HCT116 (cell line): ENCODE measurements around the gene EPB41L4A. TPM values are rescaled to one million over a fixed set of nuclear protein-coding genes. Genes with fewer than 3 reads are reported as not detected.

ENCODE experiments used
- ATAC-seq: fragments of 200-7000 bp; cut with Tn5 transposase; 2 replicates; pipeline ENCODE4 v1.9.1; 2020; ENCODE audit warnings: mild to moderate bottlenecking, moderate library complexity
- BruUV-seq: library from RNA; stranded (reverse); fragments of 400-500 nt; replicated peaks from 2 replicates; lab custom pipeline; 2021; lab: Mats Ljungman, UMichigan
- CTCF ChIA-PET: fragments of 300-600 bp; sonication (Branson Sonifier 250); formaldehyde crosslinking; loops from one replicate; lab custom pipeline; 2021; ENCODE audit warnings: antibody characterized with exemption; lab: Charles Lee
- POLR2A ChIA-PET: fragments of 300-600, 350-600 bp; sonication (Branson Sonifier 250); formaldehyde crosslinking; loops from one replicate; lab custom pipeline; 2021; ENCODE audit warnings: antibody characterized with exemption; lab: Charles Lee
- RAD21 ChIA-PET, 2 experiments: fragments of 300-600 bp; sonication (Branson Sonifier 250); formaldehyde crosslinking; loops; one replicate each; lab custom pipeline; 2023; ENCODE audit warnings: low total read pairs in 2 of 2; ENCODE audit not compliant: uncharacterized antibody in 2 of 2, unreplicated experiment in 2 of 2, low non-redundant PET in 1 of 2; lab: Charles Lee
- DNase-seq: peaks from one replicate; pipeline ENCODE4 v3.0.0-alpha.2; 2010; ENCODE audit warnings: low read depth, low spot score
- H2AFZ ChIP-seq: fragments of 200-600 bp; shearing (Covaris generic), sonication (generic); 2 replicates; pipeline ENCODE4 v1.6.1; 2017; ENCODE audit warnings: low read depth, mixed run types, mixed read lengths, antibody characterized with exemption, low read length; ENCODE audit not compliant: poor library complexity, severe bottlenecking
- H3K27ac ChIP-seq: 2 replicates; pipeline ENCODE4 v1.5.1; 2012; ENCODE audit warnings: low read depth, low read length
- H3K27me3 ChIP-seq: fragments of 200-600 bp; sonication (generic); 2 replicates; pipeline ENCODE4 v1.6.1; 2016; ENCODE audit warnings: mixed run types, low read length, mixed read lengths; ENCODE audit not compliant: insufficient read depth
- H3K36me3 ChIP-seq, 2 experiments: fragments of 200-500 bp in 1 of 2; fragments of 200-600 bp in 1 of 2; sonication (Bioruptor generic) in 1 of 2; sonication (generic) in 1 of 2; 2 replicates each; pipeline versions ENCODE4 v1.5.1 to v1.6.1; 2014 to 2016; ENCODE audit warnings: low read length in 2 of 2, inconsistent platforms in 1 of 2, mixed read lengths in 1 of 2, mixed run types in 1 of 2; ENCODE audit not compliant: insufficient read depth in 2 of 2, control insufficient read depth in 1 of 2
- H3K4me1 ChIP-seq, 2 experiments: fragments of 200-600 bp in 1 of 2; sonication (generic) in 1 of 2; 2 replicates each; pipeline versions ENCODE4 v1.5.1 to v1.6.1; 2012 to 2017; ENCODE audit warnings: low read length in 2 of 2, inconsistent platforms in 1 of 2, mild to moderate bottlenecking in 1 of 2, mixed read lengths in 1 of 2, mixed run types in 1 of 2, moderate library complexity in 1 of 2; ENCODE audit not compliant: insufficient read depth in 2 of 2, control insufficient read depth in 1 of 2
- H3K4me2 ChIP-seq: fragments of 200-600 bp; sonication (generic); 2 replicates; pipeline ENCODE4 v1.6.1; 2017; ENCODE audit warnings: mixed run types, low read length, mixed read lengths
- H3K4me3 ChIP-seq, 2 experiments: fragments of 200-600 bp in 1 of 2; sonication (generic) in 1 of 2; replicated peaks in 1 of 2; 2 replicates each; pipeline ENCODE4 v1.5.1; 2011 to 2016; ENCODE audit warnings: low read length in 2 of 2, control low read depth in 1 of 2, low read depth in 1 of 2, mild to moderate bottlenecking in 1 of 2, mixed read lengths in 1 of 2, mixed run types in 1 of 2
- H3K79me2 ChIP-seq: fragments of 200-600 bp; sonication (generic); 2 replicates; pipeline ENCODE4 v1.6.1; 2017; ENCODE audit warnings: mild to moderate bottlenecking, mixed run types, low read length, moderate library complexity, mixed read lengths; ENCODE audit not compliant: insufficient read depth
- H3K9ac ChIP-seq: fragments of 200-600 bp; sonication (generic); 2 replicates; pipeline ENCODE4 v1.6.1; 2016; ENCODE audit warnings: low read length, mixed read lengths
- H3K9me2 ChIP-seq: fragments of 200-600 bp; sonication (generic), shearing (Covaris generic); 2 replicates; pipeline ENCODE4 v1.6.1; 2017; ENCODE audit warnings: mixed run types, mild to moderate bottlenecking, moderate library complexity; ENCODE audit not compliant: insufficient read depth
- H3K9me3 ChIP-seq, 2 experiments: fragments of 200-500 bp in 1 of 2; fragments of 200-600 bp in 1 of 2; sonication (Bioruptor generic) in 1 of 2; sonication (generic) in 1 of 2; 2 replicates each; pipeline ENCODE4 v1.6.1; 2014 to 2017; ENCODE audit warnings: low read length in 2 of 2, mixed read lengths in 2 of 2, inconsistent platforms in 1 of 2, low read depth in 1 of 2, mild to moderate bottlenecking in 1 of 2, mixed run types in 1 of 2, moderate library complexity in 1 of 2; ENCODE audit not compliant: control insufficient read depth in 1 of 2, insufficient read depth in 1 of 2
- H4K20me1 ChIP-seq: fragments of 200-600 bp; sonication (generic), shearing (Covaris generic); 2 replicates; pipeline ENCODE4 v1.6.1; 2017; ENCODE audit warnings: mixed run types, mild to moderate bottlenecking, moderate library complexity; ENCODE audit not compliant: insufficient read depth
- POLR2A ChIP-seq: IDR thresholded peaks from 2 replicates; pipeline ENCODE4 v1.7.0; 2011; ENCODE audit warnings: borderline replicate concordance; ENCODE audit not compliant: insufficient read depth, insufficient read length; ENCODE audit errors: extremely low read depth
- POLR2AphosphoS5 ChIP-seq: IDR thresholded peaks from 2 replicates; pipeline ENCODE4 v1.6.1; 2011; ENCODE audit warnings: mild to moderate bottlenecking, low read depth, low read length, moderate library complexity
- YY1 ChIP-seq: IDR thresholded peaks from 2 replicates; pipeline ENCODE4 v1.6.1; 2011; ENCODE audit warnings: low read length, low read depth, moderate library complexity, mild to moderate bottlenecking; ENCODE audit not compliant: insufficient replicate concordance; ENCODE audit errors: extremely low read depth
- ZBTB33 ChIP-seq: IDR thresholded peaks from 2 replicates; pipeline ENCODE4 v1.6.1; 2011; ENCODE audit warnings: mild to moderate bottlenecking, low read length, moderate library complexity; ENCODE audit not compliant: insufficient replicate concordance; ENCODE audit errors: extremely low read depth
- ZNF274 ChIP-seq: fragments of 200-500 bp; sonication (Bioruptor generic); IDR thresholded peaks from 2 replicates; pipeline ENCODE4 v1.6.1; 2014; ENCODE audit warnings: mild to moderate bottlenecking, low read depth, low read length, inconsistent platforms
- intact Hi-C: fragments of 100-400 bp; cut with micrococcal nuclease; formaldehyde crosslinking; loops from 2 replicates; pipeline ENCODE4 v1.10.0; 2022
- total RNA-seq: library from RNA; stranded (reverse); gene quantifications from one replicate; pipeline ENCODE4 v1.2.1, GENCODE V29; 2021; ENCODE audit not compliant: unreplicated experiment
- TF ChIP-seq, protein P1 (sequence below): IDR thresholded peaks from 2 replicates; pipeline ENCODE4 v1.6.1; 2012; ENCODE audit warnings: low read depth

Gene EPB41L4A
- total RNA-seq, 1 experiment from 2014 or later, result 2.8 TPM

GRCh38 chr5:112124788-112125187 is 294.3 kb downstream of the EPB41L4A start:
- CTCF ChIA-PET, result no interaction called here
- RAD21 ChIA-PET, result no interaction called here
- no peak overlapping the region for H3K4me2 ChIP-seq

More at GRCh38 chr5:112124788-112125187, 294.3 kb downstream of the EPB41L4A start:
- ATAC-seq, result no peak
- H3K36me3 ChIP-seq, result no peaks in the 10 kb centered on the region
- H3K27me3 ChIP-seq, result peaks cover 16% of the 10 kb centered on the region
- H3K9ac ChIP-seq, result no peak overlapping the region
- intact Hi-C loops, result no loop called here
- POLR2A ChIA-PET, result no interaction called here
- no peaks in the 10 kb centered on the region for H3K9me3 ChIP-seq
- no TSS peak for BruUV-seq
- no peaks in the 10 kb centered on the region for H4K20me1 ChIP-seq
- no peak overlapping the region for H3K27ac ChIP-seq
- TF ChIP-seq, protein P1, sequence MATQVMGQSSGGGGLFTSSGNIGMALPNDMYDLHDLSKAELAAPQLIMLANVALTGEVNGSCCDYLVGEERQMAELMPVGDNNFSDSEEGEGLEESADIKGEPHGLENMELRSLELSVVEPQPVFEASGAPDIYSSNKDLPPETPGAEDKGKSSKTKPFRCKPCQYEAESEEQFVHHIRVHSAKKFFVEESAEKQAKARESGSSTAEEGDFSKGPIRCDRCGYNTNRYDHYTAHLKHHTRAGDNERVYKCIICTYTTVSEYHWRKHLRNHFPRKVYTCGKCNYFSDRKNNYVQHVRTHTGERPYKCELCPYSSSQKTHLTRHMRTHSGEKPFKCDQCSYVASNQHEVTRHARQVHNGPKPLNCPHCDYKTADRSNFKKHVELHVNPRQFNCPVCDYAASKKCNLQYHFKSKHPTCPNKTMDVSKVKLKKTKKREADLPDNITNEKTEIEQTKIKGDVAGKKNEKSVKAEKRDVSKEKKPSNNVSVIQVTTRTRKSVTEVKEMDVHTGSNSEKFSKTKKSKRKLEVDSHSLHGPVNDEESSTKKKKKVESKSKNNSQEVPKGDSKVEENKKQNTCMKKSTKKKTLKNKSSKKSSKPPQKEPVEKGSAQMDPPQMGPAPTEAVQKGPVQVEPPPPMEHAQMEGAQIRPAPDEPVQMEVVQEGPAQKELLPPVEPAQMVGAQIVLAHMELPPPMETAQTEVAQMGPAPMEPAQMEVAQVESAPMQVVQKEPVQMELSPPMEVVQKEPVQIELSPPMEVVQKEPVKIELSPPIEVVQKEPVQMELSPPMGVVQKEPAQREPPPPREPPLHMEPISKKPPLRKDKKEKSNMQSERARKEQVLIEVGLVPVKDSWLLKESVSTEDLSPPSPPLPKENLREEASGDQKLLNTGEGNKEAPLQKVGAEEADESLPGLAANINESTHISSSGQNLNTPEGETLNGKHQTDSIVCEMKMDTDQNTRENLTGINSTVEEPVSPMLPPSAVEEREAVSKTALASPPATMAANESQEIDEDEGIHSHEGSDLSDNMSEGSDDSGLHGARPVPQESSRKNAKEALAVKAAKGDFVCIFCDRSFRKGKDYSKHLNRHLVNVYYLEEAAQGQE, result no peak
- TF ChIP-seq ZBTB33 (no peak), ZNF274 (no peak), YY1 (no peak), POLR2A (no peak), POLR2AphosphoS5 (no peak)
- no peaks in the 10 kb centered on the region for H3K9me2 ChIP-seq
- no peak overlapping the region for H3K4me3 ChIP-seq
- no peak overlapping the region for H2AFZ ChIP-seq
- H3K4me1 ChIP-seq, result no peaks in the 10 kb centered on the region
- no peaks in the 10 kb centered on the region for H3K79me2 ChIP-seq
- DNase-seq, result no peak
